OCI-LY7 (cell line): ENCODE measurements around the gene TCEANC2. TPM values are rescaled to one million over a fixed set of nuclear protein-coding genes. Genes with fewer than 3 reads are reported as not detected.

ENCODE experiments used
- BruUV-seq: library from RNA; stranded (reverse); fragments of 400-500 nt; replicated peaks from 2 replicates; lab custom pipeline; 2021; lab: Mats Ljungman, UMichigan
- CTCF ChIA-PET: fragments of 300-600 bp; sonication (Branson Sonifier 250); formaldehyde crosslinking; loops from one replicate; lab custom pipeline; 2022; ENCODE audit warnings: antibody characterized with exemption; ENCODE audit not compliant: unreplicated experiment; lab: Charles Lee
- POLR2A ChIA-PET: fragments of 300-600 bp; sonication (Branson Sonifier 250); formaldehyde crosslinking; loops from one replicate; lab custom pipeline; 2022; ENCODE audit warnings: antibody characterized with exemption; lab: Charles Lee
- DNase-seq: peaks from one replicate; pipeline ENCODE4 v3.0.0-alpha.2; 2015; ENCODE audit warnings: low spot score
- H2AFZ ChIP-seq: fragments of 200-600 bp; sonication (generic), shearing (Covaris generic); 2 replicates; pipeline ENCODE4 v1.6.1; 2014; ENCODE audit warnings: mild to moderate bottlenecking, antibody characterized with exemption, low read length, moderate library complexity
- H3K27ac ChIP-seq: fragments of 200-600 bp; sonication (generic); 2 replicates; pipeline ENCODE4 v1.5.1; 2014; ENCODE audit warnings: mixed run types, low read depth, mild to moderate bottlenecking, moderate library complexity, low read length, inconsistent platforms; ENCODE audit not compliant: poor library complexity, severe bottlenecking
- H3K36me3 ChIP-seq: fragments of 200-600 bp; sonication (generic); 2 replicates; pipeline ENCODE4 v1.6.1; 2014; ENCODE audit warnings: mild to moderate bottlenecking, antibody characterized with exemption, low read length, moderate library complexity, mixed read lengths; ENCODE audit not compliant: insufficient read depth
- H3K4me1 ChIP-seq: fragments of 200-600 bp; sonication (generic); 2 replicates; pipeline ENCODE4 v1.5.1; 2014; ENCODE audit warnings: mild to moderate bottlenecking, low read length; ENCODE audit not compliant: insufficient read depth, poor library complexity, severe bottlenecking
- H3K4me2 ChIP-seq: fragments of 200-600 bp; sonication (generic); 2 replicates; pipeline ENCODE4 v1.6.1; 2014; ENCODE audit warnings: mild to moderate bottlenecking, low read length
- H3K4me3 ChIP-seq: fragments of 200-600 bp; sonication (generic); 2 replicates; pipeline ENCODE4 v1.5.1; 2014; ENCODE audit warnings: mild to moderate bottlenecking, low read depth, low read length; ENCODE audit not compliant: poor library complexity, severe bottlenecking
- H3K79me2 ChIP-seq: fragments of 200-600 bp; sonication (generic); 2 replicates; pipeline ENCODE4 v1.6.1; 2016; ENCODE audit warnings: low read depth, mild to moderate bottlenecking, low read length, moderate library complexity, mixed read lengths; ENCODE audit not compliant: insufficient read depth
- H3K9me2 ChIP-seq: fragments of 200-600 bp; sonication (generic); 2 replicates; pipeline ENCODE4 v1.6.1; 2016; ENCODE audit warnings: mild to moderate bottlenecking, low read length, mixed read lengths; ENCODE audit not compliant: insufficient read depth
- H3K9me3 ChIP-seq: fragments of 200-600 bp; sonication (generic); 2 replicates; pipeline ENCODE4 v1.6.1; 2014; ENCODE audit warnings: mild to moderate bottlenecking, mixed run types, low read length, mixed read lengths
- H4K20me1 ChIP-seq: fragments of 200-600 bp; sonication (generic); 2 replicates; pipeline ENCODE4 v1.6.1; 2014; ENCODE audit warnings: mild to moderate bottlenecking, antibody characterized with exemption, low read length, moderate library complexity, mixed read lengths; ENCODE audit not compliant: insufficient read depth
- EZH2phosphoT487 ChIP-seq: fragments of 200-600 bp; sonication (generic); IDR thresholded peaks from 2 replicates; pipeline ENCODE4 v1.6.1; 2018; ENCODE audit warnings: low read depth, borderline replicate concordance, mild to moderate bottlenecking, mixed run types, antibody characterized with exemption, low read length, moderate library complexity, mixed read lengths
- intact Hi-C: fragments of 100-400 bp; cut with micrococcal nuclease; formaldehyde crosslinking; loops from one replicate; pipeline ENCODE4 v1.10.0; 2022; ENCODE audit not compliant: unreplicated experiment
- total RNA-seq, 2 experiments: library from RNA; depleted of rRNA in 1 of 2; stranded (reverse); fragments of >200 nt in 1 of 2; shearing (Covaris generic) in 1 of 2; gene quantifications; 2 replicates each; pipeline ENCODE4 v1.2.3, GENCODE V29; 2014 to 2022
- TF ChIP-seq, protein P1 (sequence below): fragments of 200-600 bp; sonication (generic); conservative IDR thresholded peaks from 2 replicates; pipeline ENCODE4 v1.5.1; 2014; ENCODE audit warnings: mild to moderate bottlenecking, antibody characterized with exemption, low read length, moderate library complexity, mixed read lengths

The TCEANC2 gene
- total RNA-seq, 2 experiments from 2014 or later: 5.1 to 9.5 TPM

DNA sequence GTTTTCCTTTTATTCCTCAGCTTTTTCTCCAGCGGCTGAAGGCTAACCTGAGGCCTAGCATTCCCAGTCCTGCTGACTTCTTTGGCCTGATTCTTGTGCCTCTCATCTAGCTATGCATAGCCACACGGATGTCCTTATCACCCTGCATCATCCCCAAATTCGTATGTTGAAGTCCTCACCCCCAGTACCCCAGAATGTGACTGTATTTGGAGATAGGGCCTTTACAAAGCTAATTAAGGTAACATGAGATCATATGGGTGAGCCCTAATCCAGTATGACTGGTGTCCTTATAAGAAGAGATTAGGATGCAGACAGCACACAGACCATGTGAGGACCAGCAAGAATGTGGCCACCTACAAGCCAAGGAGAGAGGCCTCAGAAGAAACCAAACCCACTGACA, 54.7 kb downstream of the TCEANC2 start:
- H3K79me2 ChIP-seq: no peaks in the 10 kb centered on the region
- no peaks in the 10 kb centered on the region for H3K9me3 ChIP-seq
- TF ChIP-seq EZH2phosphoT487: no peak
- TF ChIP-seq, protein P1, sequence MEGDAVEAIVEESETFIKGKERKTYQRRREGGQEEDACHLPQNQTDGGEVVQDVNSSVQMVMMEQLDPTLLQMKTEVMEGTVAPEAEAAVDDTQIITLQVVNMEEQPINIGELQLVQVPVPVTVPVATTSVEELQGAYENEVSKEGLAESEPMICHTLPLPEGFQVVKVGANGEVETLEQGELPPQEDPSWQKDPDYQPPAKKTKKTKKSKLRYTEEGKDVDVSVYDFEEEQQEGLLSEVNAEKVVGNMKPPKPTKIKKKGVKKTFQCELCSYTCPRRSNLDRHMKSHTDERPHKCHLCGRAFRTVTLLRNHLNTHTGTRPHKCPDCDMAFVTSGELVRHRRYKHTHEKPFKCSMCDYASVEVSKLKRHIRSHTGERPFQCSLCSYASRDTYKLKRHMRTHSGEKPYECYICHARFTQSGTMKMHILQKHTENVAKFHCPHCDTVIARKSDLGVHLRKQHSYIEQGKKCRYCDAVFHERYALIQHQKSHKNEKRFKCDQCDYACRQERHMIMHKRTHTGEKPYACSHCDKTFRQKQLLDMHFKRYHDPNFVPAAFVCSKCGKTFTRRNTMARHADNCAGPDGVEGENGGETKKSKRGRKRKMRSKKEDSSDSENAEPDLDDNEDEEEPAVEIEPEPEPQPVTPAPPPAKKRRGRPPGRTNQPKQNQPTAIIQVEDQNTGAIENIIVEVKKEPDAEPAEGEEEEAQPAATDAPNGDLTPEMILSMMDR: no peak
- H3K4me1 ChIP-seq: no peaks in the 10 kb centered on the region
- POLR2A ChIA-PET: interaction anchor here (0.6 kb wide), 1 partner anchor 58 kb away, joined by 4 read pairs; no protein-coding TSS in a partner anchor
- no TSS peak for BruUV-seq
- no peaks in the 10 kb centered on the region for H3K9me2 ChIP-seq
- H3K27ac ChIP-seq: no peak overlapping the region
- intact Hi-C loops: no loop called here
- H3K4me3 ChIP-seq: no peak overlapping the region
- no peak for DNase-seq
- no peaks in the 10 kb centered on the region for H3K36me3 ChIP-seq
- no peaks in the 10 kb centered on the region for H4K20me1 ChIP-seq
- no peak overlapping the region for H3K4me2 ChIP-seq
- no peak overlapping the region for H2AFZ ChIP-seq
- CTCF ChIA-PET: no interaction called here

GRCh38 chr1:54109129-54110090, 56.0 kb downstream of the TCEANC2 start:
- POLR2A ChIA-PET: interaction anchor here (0.6 kb wide), 2 partner anchors 240 to 330 kb away, joined by 3 to 5 read pairs; no protein-coding TSS in a partner anchor

More at GRCh38 chr1:54109129-54110090, 56.0 kb downstream of the TCEANC2 start:
- Histone ChIP-seq H3K4me2 (no peak overlapping the region), H3K9me2 (no peaks in the 10 kb centered on the region), H4K20me1 (no peaks in the 10 kb centered on the region), H3K4me3 (no peak overlapping the region), H3K4me1 (no peaks in the 10 kb centered on the region), H3K9me3 (no peaks in the 10 kb centered on the region), H2AFZ (no peak overlapping the region), H3K27ac (no peak overlapping the region), H3K79me2 (no peaks in the 10 kb centered on the region), H3K36me3 (no peaks in the 10 kb centered on the region)
- BruUV-seq: no TSS peak
- CTCF ChIA-PET: no interaction called here
- DNase-seq: no peak
- intact Hi-C loops: no loop called here
- TF ChIP-seq, protein P1: no peak
- no peak for TF ChIP-seq EZH2phosphoT487
